GM23248 (cell line): Measurements from ENCODE around the gene NTN3. TPM values are rescaled to one million over a fixed set of nuclear protein-coding genes. Genes with fewer than 3 reads are reported as not detected.

ENCODE experiments used
- DNase-seq: peaks from one replicate; pipeline ENCODE4 v3.0.0-alpha.2; 2015
- H2AFZ ChIP-seq: fragments of 200-600 bp; sonication (generic); 2 replicates; pipeline ENCODE4 v1.6.1; 2016; ENCODE audit warnings: antibody characterized with exemption
- H3F3A ChIP-seq: fragments of 200-600 bp; sonication (generic); 2 replicates; pipeline ENCODE4 v1.6.1; 2016; ENCODE audit warnings: mild to moderate bottlenecking, antibody characterized with exemption, mixed run types; ENCODE audit not compliant: insufficient read depth
- H3K27ac ChIP-seq: fragments of 200-600 bp; sonication (generic); 2 replicates; pipeline ENCODE4 v1.5.1; 2016; ENCODE audit warnings: mild to moderate bottlenecking
- H3K27me3 ChIP-seq: fragments of 200-600 bp; sonication (generic); replicated peaks from 2 replicates; pipeline ENCODE4 v1.6.1; 2016; ENCODE audit warnings: mild to moderate bottlenecking; ENCODE audit not compliant: insufficient read depth
- H3K36me3 ChIP-seq: fragments of 200-600 bp; sonication (generic); 2 replicates; pipeline ENCODE4 v1.6.1; 2016; ENCODE audit warnings: low read depth, mild to moderate bottlenecking
- H3K4me1 ChIP-seq: fragments of 200-600 bp; sonication (generic); 2 replicates; pipeline ENCODE4 v1.6.1; 2016; ENCODE audit warnings: mild to moderate bottlenecking; ENCODE audit not compliant: insufficient read depth
- H3K4me2 ChIP-seq: fragments of 200-600 bp; sonication (generic); one replicate; pipeline ENCODE4 v1.6.1; 2016; ENCODE audit warnings: mild to moderate bottlenecking; ENCODE audit not compliant: unreplicated experiment
- H3K4me3 ChIP-seq: fragments of 200-600 bp; sonication (generic); 2 replicates; pipeline ENCODE4 v1.5.1; 2016; ENCODE audit warnings: mild to moderate bottlenecking
- H3K79me2 ChIP-seq: fragments of 200-600 bp; sonication (generic); 2 replicates; pipeline ENCODE4 v1.6.1; 2016; ENCODE audit warnings: mild to moderate bottlenecking; ENCODE audit not compliant: insufficient read depth
- H3K9ac ChIP-seq: fragments of 200-600 bp; sonication (generic); 2 replicates; pipeline ENCODE4 v1.6.1; 2016; ENCODE audit warnings: mild to moderate bottlenecking
- H3K9me2 ChIP-seq: fragments of 200-600 bp; sonication (generic); 2 replicates; pipeline ENCODE4 v1.6.1; 2016; ENCODE audit warnings: mixed run types, mild to moderate bottlenecking, moderate library complexity; ENCODE audit not compliant: insufficient read depth
- H3K9me3 ChIP-seq: fragments of 200-600 bp; sonication (generic); one replicate; pipeline ENCODE4 v1.6.1; 2017; ENCODE audit warnings: low read depth
- H4K20me1 ChIP-seq: fragments of 200-600 bp; sonication (generic); 2 replicates; pipeline ENCODE4 v1.6.0; 2016; ENCODE audit not compliant: insufficient read depth
- EZH2 ChIP-seq: fragments of 200-600 bp; sonication (generic); IDR thresholded peaks from 2 replicates; pipeline ENCODE4 v1.6.1; 2018; ENCODE audit warnings: antibody characterized with exemption, mild to moderate bottlenecking; ENCODE audit not compliant: insufficient read depth, poor library complexity, severe bottlenecking
- EZH2phosphoT487 ChIP-seq: fragments of 200-600 bp; sonication (generic); IDR thresholded peaks from 2 replicates; pipeline ENCODE4 v1.6.1; 2018; ENCODE audit warnings: antibody characterized with exemption, moderate library complexity, mild to moderate bottlenecking, low read depth; ENCODE audit not compliant: insufficient read depth
- WGBS, 2 experiments: methylation state at CpG; one replicate each; pipeline ENCODE4 v1.1.6; 2015 to 2017; ENCODE audit warnings: low lambda C conversion rate in 2 of 2, low coverage in 1 of 2; ENCODE audit errors: missing lambda C conversion rate in 2 of 2; 5-methylcytosine and 5-hydroxymethylcytosine counted together
- in situ Hi-C: fragments of 300-500 bp; cut with MboI; formaldehyde crosslinking; loops from 2 replicates; pipeline ENCODE4 v1.15.0; 2020
- polyA plus RNA-seq: library from polyadenylated mRNA; unstranded; fragments of >200 nt; fragmentation: Nextera tagmentation; extraction: Ambion mirVana; gene quantifications from 2 replicates; pipeline ENCODE4 v1.2.1, GENCODE V29; 2016
- total RNA-seq: library from RNA; depleted of rRNA; stranded (reverse); fragments of >200 nt; shearing (Covaris generic); gene quantifications from 2 replicates; pipeline ENCODE4 v1.2.3, GENCODE V29; 2014

Gene NTN3
- total and polyA plus RNA-seq, 2 experiments from 2014 or later, result not detected

DNA sequence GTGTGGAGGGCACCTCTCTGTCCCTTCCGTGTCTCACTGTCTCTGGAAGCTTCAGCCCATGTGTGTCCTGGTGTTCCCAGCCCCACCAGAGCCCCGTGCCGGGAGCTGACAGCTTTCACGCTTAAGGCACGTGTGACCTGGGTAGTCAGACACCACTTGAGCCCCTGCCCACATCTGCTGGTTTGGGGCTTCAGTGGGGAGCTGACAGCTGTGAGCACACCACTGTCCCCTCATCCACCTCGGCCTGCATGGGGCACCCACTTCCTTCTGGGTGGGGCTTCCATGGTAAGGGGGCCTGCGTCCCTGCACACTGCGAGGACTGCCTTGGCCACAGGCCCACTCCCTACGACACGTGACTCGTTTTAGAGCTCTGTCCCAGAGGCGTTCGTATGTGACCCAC is 13.8 kb upstream of the NTN3 start:
- Histone ChIP-seq H3K4me1 (no peaks in the 10 kb centered on the region), H3K9me2 (no peaks in the 10 kb centered on the region), H3K4me2 (no peak overlapping the region), H3K9ac (no peak overlapping the region), H3K36me3 (no peaks in the 10 kb centered on the region), H4K20me1 (no peaks in the 10 kb centered on the region), H3K27me3 (no peaks in the 10 kb centered on the region), H3K9me3 (no peaks in the 10 kb centered on the region), H3F3A (no peaks in the 10 kb centered on the region), H3K27ac (no peak overlapping the region), H2AFZ (no peak overlapping the region), H3K79me2 (no peaks in the 10 kb centered on the region), H3K4me3 (no peak overlapping the region)
- 70 to 72% methylated on average over 13 of the region's 13 CpGs for WGBS, 2 experiments
- in situ Hi-C loops, result no loop called here
- no peak for DNase-seq
- no peak for TF ChIP-seq EZH2phosphoT487

GRCh38 chr16:2457946-2458345 is 13.2 kb upstream of the NTN3 start:
- no peaks in the 10 kb centered on the region for H3K36me3 ChIP-seq
- H3K27ac ChIP-seq, result no peak overlapping the region
- no peak overlapping the region for H3K4me2 ChIP-seq
- H3K9ac ChIP-seq, result no peak overlapping the region
- 78 to 88% methylated on average over 7 of the region's 7 CpGs for WGBS, 2 experiments
- H3K9me3 ChIP-seq, result no peaks in the 10 kb centered on the region
- no peak for DNase-seq
- no peaks in the 10 kb centered on the region for H3K27me3 ChIP-seq
- H3K4me3 ChIP-seq, result no peak overlapping the region
- H3F3A ChIP-seq, result no peaks in the 10 kb centered on the region
- H3K9me2 ChIP-seq, result no peaks in the 10 kb centered on the region
- in situ Hi-C loops, result no loop called here
- H4K20me1 ChIP-seq, result no peaks in the 10 kb centered on the region
- H3K79me2 ChIP-seq, result no peaks in the 10 kb centered on the region
- H3K4me1 ChIP-seq, result no peaks in the 10 kb centered on the region
- no peak overlapping the region for H2AFZ ChIP-seq
- TF ChIP-seq EZH2 (no peak), EZH2phosphoT487 (no peak)

DNA sequence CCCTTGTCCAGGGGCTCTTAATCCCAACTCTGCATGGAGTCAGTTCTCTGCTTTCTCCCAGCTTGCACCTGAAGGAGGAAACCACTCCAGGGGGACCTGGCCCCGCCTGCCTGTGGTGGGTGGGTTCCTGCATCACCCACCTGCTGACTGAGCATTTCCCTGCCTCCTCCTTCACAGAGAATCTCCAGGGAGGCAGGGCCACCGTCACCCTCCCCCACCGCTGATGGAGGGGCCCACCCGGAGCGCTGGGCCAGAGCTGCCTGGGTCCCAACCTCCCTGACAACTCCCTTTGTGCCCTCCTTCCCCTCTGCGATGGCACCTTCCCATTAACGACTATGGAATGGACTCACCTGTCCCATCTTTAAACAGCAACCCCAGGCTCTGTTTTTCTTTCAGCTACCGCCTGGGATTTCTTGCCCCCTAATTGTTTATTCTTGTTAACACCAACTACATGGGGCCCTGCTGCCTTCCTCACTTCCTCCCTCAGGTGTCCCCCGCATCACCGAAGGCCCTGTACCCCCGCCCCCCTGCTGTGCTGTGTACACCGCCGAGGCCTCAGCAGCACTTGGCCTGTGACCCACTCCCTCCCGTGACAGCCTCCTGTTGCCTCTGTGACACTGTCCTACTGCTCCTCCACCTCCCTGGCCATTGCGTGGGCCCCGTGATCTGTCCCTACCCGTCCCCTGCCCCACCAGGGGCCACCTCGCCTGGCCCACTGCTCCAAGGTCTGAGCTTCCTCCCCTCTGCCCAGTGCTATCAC is 12.0 kb upstream of the NTN3 start:
- H3K9ac ChIP-seq, result peak overlapping the region; percentile 76

DNA sequence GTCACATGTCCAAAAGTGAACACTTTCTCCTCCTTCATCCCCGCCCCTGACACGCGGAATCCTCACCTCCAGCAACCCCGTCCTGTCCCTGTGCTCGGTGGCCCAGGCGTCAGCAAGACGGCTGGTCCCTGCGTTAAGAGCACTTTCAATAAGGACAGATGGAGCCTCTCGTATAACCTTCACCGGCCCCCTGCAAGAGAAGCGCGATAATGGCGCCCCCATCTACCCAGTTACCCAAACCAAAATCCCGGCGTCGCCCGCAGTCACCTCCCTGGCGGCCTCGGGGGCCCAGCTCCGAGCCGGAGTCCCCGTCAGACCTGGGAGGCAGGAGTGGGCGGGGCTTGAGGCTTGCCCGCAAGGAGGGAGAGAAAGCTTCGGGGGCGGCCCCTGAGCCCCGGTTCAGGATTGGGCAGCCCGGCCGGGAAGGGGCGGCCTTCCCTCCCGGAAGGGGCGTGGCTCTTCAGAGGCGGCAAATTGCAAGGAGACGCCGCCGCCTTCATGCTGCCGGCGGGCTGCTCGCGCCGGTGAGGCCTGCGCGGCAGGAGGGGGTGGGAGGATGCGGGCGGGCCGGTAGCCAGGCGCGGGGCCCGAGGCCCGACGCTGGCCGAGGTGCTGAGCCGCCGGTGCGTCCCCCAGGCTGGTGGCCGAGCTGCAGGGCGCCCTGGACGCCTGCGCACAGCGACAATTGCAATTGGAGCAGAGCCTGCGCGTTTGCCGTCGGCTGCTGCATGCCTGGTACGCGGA is 11.3 kb upstream of the NTN3 start, which contains the start of gene TEDC2:
Gene TEDC2 (plus strand): TSS at position 463 of the 744 bp plus-strand sequence. CDS start 36 bp downstream, at position 499.
- Histone ChIP-seq H3F3A (no peaks in the 10 kb centered on the region), H3K36me3 (no peaks in the 10 kb centered on the region), H4K20me1 (no peaks in the 10 kb centered on the region), H3K9me2 (no peaks in the 10 kb centered on the region), H3K4me3 (peak within 1 kb of the TSS; percentile 78), H3K9me3 (no peaks in the 10 kb centered on the region), H3K27me3 (no peaks in the 10 kb centered on the region), H3K79me2 (no peaks in the 10 kb centered on the region), H2AFZ (peak within 1 kb of the TSS; percentile 94), H3K9ac (peak within 1 kb of the TSS; percentile 76), H3K27ac (peak within 1 kb of the TSS; percentile 22; the same call in 1 of the 2 replicates), H3K4me1 (no peaks in the 10 kb centered on the region), H3K4me2 (peak within 1 kb of the TSS; percentile 83)
- in situ Hi-C loops, result no loop called here
- DNase-seq, result peak; percentile 98
- 1 to 3% methylated on average over 49 to 59 of the region's 66 CpGs for WGBS, 2 experiments
- TF ChIP-seq EZH2 (no peak), EZH2phosphoT487 (no peak)

More for the DNA sequence above, 12.0 kb upstream of the NTN3 start:
- no peaks in the 10 kb centered on the region for H4K20me1 ChIP-seq
- no peaks in the 10 kb centered on the region for H3K4me1 ChIP-seq
- H3K4me3 ChIP-seq, result peak overlapping the region; percentile 78
- no peaks in the 10 kb centered on the region for H3F3A ChIP-seq
- H3K27ac ChIP-seq, result no peak overlapping the region
- in situ Hi-C loops, result no loop called here
- WGBS, 2 experiments, result 23 to 40% methylated on average over 12 to 18 of the region's 18 CpGs
- H3K36me3 ChIP-seq, result no peaks in the 10 kb centered on the region
- TF ChIP-seq EZH2phosphoT487, result no peak
- no peak for TF ChIP-seq EZH2
- no peaks in the 10 kb centered on the region for H3K79me2 ChIP-seq
- peak overlapping the region; percentile 83 for H3K4me2 ChIP-seq
- H3K9me3 ChIP-seq, result no peaks in the 10 kb centered on the region
- peak overlapping the region; percentile 94 for H2AFZ ChIP-seq
- no peak for DNase-seq
- no peaks in the 10 kb centered on the region for H3K27me3 ChIP-seq
- no peaks in the 10 kb centered on the region for H3K9me2 ChIP-seq
